NCI-H1092 treated with DMSO at 0.1 percent for 48 hours (cell line): ENCODE measurements around the gene SLK.

Experiments
- DNase-seq: peaks from one replicate; lab custom pipeline; 2025; lab: John Stamatoyannopoulos, UW

Gene SLK

GRCh38 chr10:103990531-103990930 is 23.6 kb downstream of the SLK start:
- DNase-seq = no peak

GRCh38 chr10:103991393-103992128 is 24.6 kb downstream of the SLK start:
- DNase-seq = no peak

- no peak for DNase-seq
These were observed 28.2 kb downstream of the SLK start for GRCh38 chr10:103995134-103995533.

- no peak for DNase-seq
These were observed 31.9 kb downstream of the SLK start for GRCh38 chr10:103998805-103999204.

- DNase-seq = no peak
These were observed 36.0 kb downstream of the SLK start for GRCh38 chr10:104002911-104003310.

GRCh38 chr10:104005172-104005863 is 38.4 kb downstream of the SLK start:
- no peak for DNase-seq

- DNase-seq = no peak
These were observed 45.0 kb downstream of the SLK start for GRCh38 chr10:104011904-104012303.

GRCh38 chr10:104013489-104013888 is 46.5 kb downstream of the SLK start:
- DNase-seq = no peak

- no peak for DNase-seq
These were observed 47.2 kb downstream of the SLK start for GRCh38 chr10:104014176-104014575.

GRCh38 chr10:104016661-104017060 is 49.7 kb downstream of the SLK start:
- no peak for DNase-seq

- no peak for DNase-seq
These were observed 51.5 kb downstream of the SLK start for GRCh38 chr10:104018471-104018870.

GRCh38 chr10:104020020-104020419 is 53.1 kb downstream of the SLK start:
- no peak for DNase-seq

- DNase-seq = no peak
These were observed 54.3 kb downstream of the SLK start for GRCh38 chr10:104021246-104021645.

GRCh38 chr10:104022026-104022425 is 55.1 kb downstream of the SLK start:
- DNase-seq = no peak

- DNase-seq = no peak
These were observed 58.6 kb downstream of the SLK start for GRCh38 chr10:104025524-104025923.

GRCh38 chr10:104026762-104027161 is 59.8 kb downstream of the SLK start:
- no peak for DNase-seq

GRCh38 chr10:104028146-104028545 is 61.2 kb downstream of the SLK start:
- no peak for DNase-seq

GRCh38 chr10:104028823-104029520 is 62.0 kb downstream of the SLK start:
- no peak for DNase-seq

- DNase-seq = no peak
These were observed 62.6 kb downstream of the SLK start for GRCh38 chr10:104029521-104029860.

- DNase-seq = no peak
These were observed 64.7 kb downstream of the SLK start for GRCh38 chr10:104031631-104032030.

- DNase-seq = no peak
These were observed 65.3 kb downstream of the SLK start for GRCh38 chr10:104032144-104032775.

GRCh38 chr10:104033401-104033930 is 66.5 kb downstream of the SLK start:
- DNase-seq = no peak
